Effector memory CD8-positive, alpha-beta T cell (primary cell): Measurements from ENCODE around the gene STAT1.

Experiments
- ATAC-seq: fragments of 150-1000 bp; cut with Tn5 transposase; replicated peaks from 2 replicates; pipeline ENCODE4 v1.10.0; 2021; ENCODE audit warnings: mild to moderate bottlenecking, moderate library complexity
- DNase-seq, 3 experiments: peaks; one replicate each; pipeline ENCODE4 v3.0.0; 2021
- H3K27ac Mint-ChIP-seq, 2 donors: one replicate each; pipeline ENCODE4 v1.8.0; 2022; ENCODE audit warnings: mild to moderate bottlenecking in 2 of 2, mixed read lengths in 2 of 2, moderate library complexity in 2 of 2
- H3K27me3 Mint-ChIP-seq, 2 donors: one replicate each; pipeline ENCODE4 v1.8.0; 2022; ENCODE audit warnings: mixed read lengths in 2 of 2
- H3K36me3 Mint-ChIP-seq: one replicate; pipeline ENCODE4 v1.8.0; 2022; ENCODE audit warnings: mild to moderate bottlenecking, moderate library complexity, mixed read lengths; ENCODE audit not compliant: insufficient read depth
- H3K4me1 Mint-ChIP-seq, 2 donors: one replicate each; pipeline ENCODE4 v1.8.0; 2022; ENCODE audit warnings: low read depth in 2 of 2, mixed read lengths in 2 of 2
- H3K4me3 Mint-ChIP-seq, 2 donors: one replicate each; pipeline ENCODE4 v1.8.0; 2022; ENCODE audit warnings: mild to moderate bottlenecking in 2 of 2, mixed read lengths in 2 of 2, moderate library complexity in 2 of 2
- H3K9me3 Mint-ChIP-seq, 2 donors: one replicate each; pipeline ENCODE4 v1.8.0; 2022; ENCODE audit warnings: mixed read lengths in 2 of 2

The STAT1 gene

GRCh38 chr2:190979906-190980629 is 33.9 kb downstream of the STAT1 start:
- ATAC-seq = no peak
- H3K4me3 Mint-ChIP-seq = no peak overlapping the region

GRCh38 chr2:190978389-190979053 is 35.5 kb downstream of the STAT1 start:
- no peak overlapping the region for H3K4me3 Mint-ChIP-seq
- H3K4me1 Mint-ChIP-seq = peaks cover 6 to 7% of the 10 kb centered on the region in 2 donors
- no peak for DNase-seq
- H3K27ac Mint-ChIP-seq = peak overlapping the region; percentile 47 to 69
- no peaks in the 10 kb centered on the region for H3K9me3 Mint-ChIP-seq
- H3K27me3 Mint-ChIP-seq = no peaks in the 10 kb centered on the region
- ATAC-seq = no peak
- peaks cover 98% of the 10 kb centered on the region for H3K36me3 Mint-ChIP-seq

More at GRCh38 chr2:190979906-190980629, 33.9 kb downstream of the STAT1 start:
- Mint-ChIP-seq H3K27me3 (no peaks in the 10 kb centered on the region), H3K9me3 (no peaks in the 10 kb centered on the region), H3K4me1 (peaks cover 3 to 8% of the 10 kb centered on the region in 2 donors), H3K36me3 (peaks cover 98% of the 10 kb centered on the region), H3K27ac (peak overlapping the region; percentile 47 to 77)
- DNase-seq = no peak

- H3K36me3 Mint-ChIP-seq = peaks cover 96% of the 10 kb centered on the region
- ATAC-seq = no peak
These were observed 36.5 kb downstream of the STAT1 start for GRCh38 chr2:190977505-190977904.

GRCh38 chr2:190976521-190976920 is 37.5 kb downstream of the STAT1 start:
- H3K36me3 Mint-ChIP-seq = peaks cover 96% of the 10 kb centered on the region
- no peak for ATAC-seq

More at GRCh38 chr2:190977505-190977904, 36.5 kb downstream of the STAT1 start:
- H3K27ac Mint-ChIP-seq = peak overlapping the region; percentile 47 to 69
- H3K27me3 Mint-ChIP-seq = no peaks in the 10 kb centered on the region
- DNase-seq = no peak
- H3K4me3 Mint-ChIP-seq = no peak overlapping the region
- peaks cover 5 to 6% of the 10 kb centered on the region in 2 donors for H3K4me1 Mint-ChIP-seq
- H3K9me3 Mint-ChIP-seq = no peaks in the 10 kb centered on the region

GRCh38 chr2:190974629-190975361 is 39.2 kb downstream of the STAT1 start:
- DNase-seq = no peak
- H3K9me3 Mint-ChIP-seq = no peaks in the 10 kb centered on the region
- no peaks in the 10 kb centered on the region for H3K27me3 Mint-ChIP-seq
- no peak overlapping the region for H3K4me3 Mint-ChIP-seq
- no peak for ATAC-seq
- peaks cover 96% of the 10 kb centered on the region for H3K36me3 Mint-ChIP-seq
- H3K27ac Mint-ChIP-seq = peak overlapping the region; percentile 60 to 83
- peaks cover 1 to 3% of the 10 kb centered on the region in 2 donors for H3K4me1 Mint-ChIP-seq

More at GRCh38 chr2:190976521-190976920, 37.5 kb downstream of the STAT1 start:
- Mint-ChIP-seq H3K27ac (peak overlapping the region in 1 of 2 donors; percentile 20), H3K4me3 (no peak overlapping the region), H3K4me1 (peaks cover 4 to 6% of the 10 kb centered on the region in 2 donors), H3K9me3 (no peaks in the 10 kb centered on the region), H3K27me3 (no peaks in the 10 kb centered on the region)
- DNase-seq = no peak

GRCh38 chr2:190973726-190974628 is 40.0 kb downstream of the STAT1 start:
- DNase-seq (no peak), ATAC-seq (no peak)
- Mint-ChIP-seq H3K27ac (peak overlapping the region in 1 of 2 donors; percentile 83), H3K4me1 (peaks cover 1 to 6% of the 10 kb centered on the region in 2 donors), H3K36me3 (peaks cover 96% of the 10 kb centered on the region), H3K27me3 (no peaks in the 10 kb centered on the region), H3K9me3 (no peaks in the 10 kb centered on the region), H3K4me3 (no peak overlapping the region)

- no peak for DNase-seq
These were observed 40.7 kb downstream of the STAT1 start for GRCh38 chr2:190973262-190973661.

GRCh38 chr2:190972846-190973245 is 41.1 kb downstream of the STAT1 start:
- Mint-ChIP-seq H3K36me3 (peaks cover 96% of the 10 kb centered on the region), H3K27me3 (no peaks in the 10 kb centered on the region), H3K4me3 (no peak overlapping the region), H3K27ac (no peak overlapping the region), H3K9me3 (no peaks in the 10 kb centered on the region), H3K4me1 (peaks cover 4 to 13% of the 10 kb centered on the region in 2 donors)
- DNase-seq (no peak), ATAC-seq (no peak)

More at GRCh38 chr2:190973262-190973661, 40.7 kb downstream of the STAT1 start:
- Mint-ChIP-seq H3K27me3 (no peaks in the 10 kb centered on the region), H3K4me1 (peaks cover 1 to 9% of the 10 kb centered on the region in 2 donors), H3K36me3 (peaks cover 96% of the 10 kb centered on the region), H3K4me3 (no peak overlapping the region), H3K9me3 (no peaks in the 10 kb centered on the region), H3K27ac (peak overlapping the region in 1 of 2 donors; percentile 83)
- ATAC-seq = no peak

- ATAC-seq = no peak
- H3K27ac Mint-ChIP-seq = no peak overlapping the region
- H3K9me3 Mint-ChIP-seq = no peaks in the 10 kb centered on the region
- H3K27me3 Mint-ChIP-seq = no peaks in the 10 kb centered on the region
- no peak overlapping the region for H3K4me3 Mint-ChIP-seq
- H3K4me1 Mint-ChIP-seq = peaks cover 4 to 16% of the 10 kb centered on the region in 2 donors
- DNase-seq = no peak
- peaks cover 91% of the 10 kb centered on the region for H3K36me3 Mint-ChIP-seq
These were observed 41.8 kb downstream of the STAT1 start for GRCh38 chr2:190972213-190972612.

GRCh38 chr2:190970873-190971506 is 43.0 kb downstream of the STAT1 start:
- Mint-ChIP-seq H3K4me3 (no peak overlapping the region), H3K27ac (peak overlapping the region; percentile 36 to 63), H3K4me1 (peaks cover 6 to 24% of the 10 kb centered on the region in 2 donors), H3K27me3 (no peaks in the 10 kb centered on the region), H3K36me3 (peaks cover 85% of the 10 kb centered on the region), H3K9me3 (no peaks in the 10 kb centered on the region)
- DNase-seq (no peak), ATAC-seq (no peak)

GRCh38 chr2:190970160-190970559 is 43.8 kb downstream of the STAT1 start:
- Mint-ChIP-seq H3K9me3 (no peaks in the 10 kb centered on the region), H3K4me1 (peaks cover 6 to 25% of the 10 kb centered on the region in 2 donors), H3K27me3 (no peaks in the 10 kb centered on the region), H3K36me3 (peaks cover 81% of the 10 kb centered on the region), H3K27ac (peak overlapping the region; percentile 26 to 36), H3K4me3 (no peak overlapping the region)
- DNase-seq (no peak), ATAC-seq (no peak)

- Mint-ChIP-seq H3K27me3 (no peaks in the 10 kb centered on the region), H3K4me3 (no peak overlapping the region), H3K4me1 (peaks cover 10 to 35% of the 10 kb centered on the region in 2 donors), H3K27ac (peak overlapping the region in 1 of 2 donors; percentile 62), H3K9me3 (no peaks in the 10 kb centered on the region), H3K36me3 (peaks cover 75% of the 10 kb centered on the region)
- DNase-seq = no peak
- no peak for ATAC-seq
These were observed 45.4 kb downstream of the STAT1 start for GRCh38 chr2:190968522-190968921.
